ENCODE measurements around the gene CCDC12. TPM values are rescaled to one million over a fixed set of nuclear protein-coding genes. Genes with fewer than 3 reads are reported as not detected.

CCDC12 gene
- total and polyA plus RNA-seq, 7 donors: 33.1 to 80.9 (median 41.0) TPM

GRCh38 chr3:47003461-47004368 lies 27.2 kb upstream of the CCDC12 start:
- Histone ChIP-seq H3K9me3 (no peaks in the 10 kb centered on the region), H3K36me3 (peaks cover 0 to 67% (median 27%) of the 10 kb centered on the region in 4 donors), H3K4me1 (peaks cover 0 to 2% (median under 1%) of the 10 kb centered on the region in 4 donors), H3K27ac (no peak overlapping the region), H3K4me3 (no peak overlapping the region), H3K27me3 (no peaks in the 10 kb centered on the region)
- peak; percentile 61 for DNase-seq
- 94 to 95% methylated on average over 27 of the region's 27 CpGs for WGBS, 2 donors
- TF ChIP-seq POLR2A (IDR thresholded peaks at IDR 0.05) (no peak), EP300 (IDR thresholded peaks at IDR 0.05) (no peak), POLR2AphosphoS5 (IDR thresholded peaks at IDR 0.05) (no peak), CTCF (IDR thresholded peaks at IDR 0.05) (no peak)
- intact Hi-C loops (cut with DNase I): loop anchor here (10.0 kb wide), 1 partner anchor 161 kb away; the partner anchor contains the start of gene SETD2

GRCh38 chr3:47003056-47003410 lies 26.5 kb upstream of the CCDC12 start:
- no peaks in the 10 kb centered on the region for H3K27me3 ChIP-seq
- no peak overlapping the region for H3K4me3 ChIP-seq
- no peak for TF ChIP-seq EP300 (IDR thresholded peaks at IDR 0.05)
- TF ChIP-seq POLR2AphosphoS5 (IDR thresholded peaks at IDR 0.05): no peak
- no peak for TF ChIP-seq CTCF (IDR thresholded peaks at IDR 0.05)
- no peak for TF ChIP-seq POLR2A (IDR thresholded peaks at IDR 0.05)
- intact Hi-C loops (cut with DNase I): loop anchor here (10.0 kb wide), 1 partner anchor 162 kb away; the partner anchor contains the start of gene SETD2
- no peaks in the 10 kb centered on the region for H3K9me3 ChIP-seq
- H3K27ac ChIP-seq: no peak overlapping the region
- DNase-seq: no peak
- peaks cover 0 to 70% (median 27%) of the 10 kb centered on the region in 4 donors for H3K36me3 ChIP-seq
- H3K4me1 ChIP-seq: no peaks in the 10 kb centered on the region
- WGBS, 2 donors: 92 to 94% methylated on average over 10 of the region's 10 CpGs

- H3K9me3 ChIP-seq: no peaks in the 10 kb centered on the region
- peak; percentile 61 for DNase-seq
- H3K36me3 ChIP-seq: peaks cover 0 to 70% (median 27%) of the 10 kb centered on the region in 4 donors
- H3K27me3 ChIP-seq: no peaks in the 10 kb centered on the region
- TF ChIP-seq POLR2A (IDR thresholded peaks at IDR 0.05): no peak
- no peak for TF ChIP-seq EP300 (IDR thresholded peaks at IDR 0.05)
- no peak for TF ChIP-seq CTCF (IDR thresholded peaks at IDR 0.05)
- TF ChIP-seq POLR2AphosphoS5 (IDR thresholded peaks at IDR 0.05): no peak
- H3K4me3 ChIP-seq: no peak overlapping the region
- WGBS, 2 donors: 84 to 90% methylated on average over 35 of the region's 35 CpGs
- H3K27ac ChIP-seq: no peak overlapping the region
- intact Hi-C loops (cut with DNase I): loop anchor here (10.0 kb wide), 1 partner anchor 162 kb away; the partner anchor contains the start of gene SETD2
- H3K4me1 ChIP-seq: no peaks in the 10 kb centered on the region
These were observed 25.9 kb upstream of the CCDC12 start for GRCh38 chr3:47002171-47003055.

- no peak overlapping the region for H3K27ac ChIP-seq
- TF ChIP-seq POLR2A (IDR thresholded peaks at IDR 0.05) (no peak), POLR2AphosphoS5 (IDR thresholded peaks at IDR 0.05) (no peak), EP300 (IDR thresholded peaks at IDR 0.05) (no peak), CTCF (IDR thresholded peaks at IDR 0.05) (no peak)
- H3K27me3 ChIP-seq: no peaks in the 10 kb centered on the region
- H3K9me3 ChIP-seq: no peaks in the 10 kb centered on the region
- peak; percentile 49 for DNase-seq
- 94 to 96% methylated on average over 16 of the region's 16 CpGs for WGBS, 2 donors
- H3K4me3 ChIP-seq: no peak overlapping the region
- intact Hi-C loops (cut with DNase I): loop anchor here (10.0 kb wide), 1 partner anchor 163 kb away; the partner anchor contains the start of gene SETD2
- H3K36me3 ChIP-seq: peaks cover 0 to 70% (median 27%) of the 10 kb centered on the region in 4 donors
- H3K4me1 ChIP-seq: no peaks in the 10 kb centered on the region
These were observed 25.2 kb upstream of the CCDC12 start for GRCh38 chr3:47001731-47002170.

All from sigmoid colon (tissue), 7 donors.